GM18861 (cell line): ENCODE data around the gene RPS14.
"Not testable (repeated sequence)": the region's sequence is repeated elsewhere in the genome, so short reads cannot be mapped to it uniquely, and the experiment has no call there.

ENCODE experiments used
- ATAC-seq: cut with Tn5 transposase; IDR thresholded peaks from one replicate; pipeline ENCODE4 v1.9.1; 2021; ENCODE audit not compliant: unreplicated experiment

RPS14 gene

DNA sequence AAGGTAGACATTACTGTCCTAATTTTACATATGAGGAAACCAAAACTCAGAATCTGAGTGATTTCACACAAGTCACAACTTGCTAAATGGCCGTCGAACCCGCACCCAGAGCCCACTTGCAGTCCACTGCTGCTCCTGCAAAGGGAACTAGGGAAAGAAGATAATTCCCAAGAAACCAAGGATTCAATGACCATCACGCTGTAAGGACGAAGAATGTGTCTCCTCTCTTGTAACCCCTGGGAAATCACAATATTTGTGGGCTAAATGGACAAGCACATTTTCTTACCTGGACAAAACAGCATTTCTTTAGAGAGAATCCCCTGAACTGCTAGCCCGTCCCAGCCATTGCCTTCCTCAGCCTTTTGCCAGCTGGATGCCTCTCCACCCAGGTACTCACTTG lies 2.4 kb downstream of the RPS14 start:
- no peak for ATAC-seq

DNA sequence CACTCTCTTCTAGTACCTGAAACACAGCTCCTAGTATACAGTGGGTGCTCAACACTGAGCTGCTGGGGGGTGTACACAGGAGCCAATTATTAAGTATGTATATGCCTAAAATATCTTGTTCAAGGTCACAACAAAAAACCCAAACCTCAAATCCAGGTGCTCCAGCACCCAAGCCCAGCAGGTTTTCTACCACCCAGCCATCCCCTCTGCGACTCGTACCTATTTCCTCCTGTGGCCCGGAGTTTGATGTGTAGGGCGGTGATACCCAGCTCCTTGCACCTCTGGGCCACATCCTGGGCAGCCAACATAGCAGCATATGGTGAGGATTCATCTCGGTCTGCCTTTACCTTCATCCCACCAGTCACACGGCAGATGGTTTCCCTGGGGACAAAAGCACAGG lies 3.0 kb downstream of the RPS14 start:
- no peak for ATAC-seq

DNA sequence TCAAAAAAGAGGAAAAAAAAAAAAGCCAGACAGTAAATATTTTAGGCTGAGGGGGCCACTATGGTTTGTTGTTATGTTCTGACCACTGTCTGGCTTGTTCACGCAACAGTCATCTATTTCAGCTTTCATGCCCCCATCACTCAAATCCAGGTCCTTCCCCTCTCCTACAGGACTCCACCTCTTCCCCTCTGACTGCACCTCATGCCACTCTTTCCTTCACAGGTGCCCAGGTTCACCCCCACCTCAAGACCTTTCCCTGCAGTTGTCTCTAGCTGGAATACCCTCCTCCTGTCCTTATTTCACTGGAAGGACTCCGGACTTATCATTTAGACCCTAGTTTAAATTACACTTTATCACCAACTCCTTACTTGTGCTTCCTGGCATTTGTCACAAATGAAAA lies 3.5 kb downstream of the RPS14 start:
- ATAC-seq, result no peak

GRCh38 chr5:150444770-150445169 lies 4.8 kb downstream of the RPS14 start:
- ATAC-seq, result no peak

- no peak for ATAC-seq
These were observed 6.1 kb downstream of the RPS14 start for GRCh38 chr5:150443242-150444075.

GRCh38 chr5:150442699-150443080 lies 6.8 kb downstream of the RPS14 start:
- no peak for ATAC-seq

GRCh38 chr5:150441813-150442698 lies 7.5 kb downstream of the RPS14 start:
- ATAC-seq, result no peak

- no peak for ATAC-seq
These were observed 8.4 kb downstream of the RPS14 start for GRCh38 chr5:150440948-150441812.

DNA sequence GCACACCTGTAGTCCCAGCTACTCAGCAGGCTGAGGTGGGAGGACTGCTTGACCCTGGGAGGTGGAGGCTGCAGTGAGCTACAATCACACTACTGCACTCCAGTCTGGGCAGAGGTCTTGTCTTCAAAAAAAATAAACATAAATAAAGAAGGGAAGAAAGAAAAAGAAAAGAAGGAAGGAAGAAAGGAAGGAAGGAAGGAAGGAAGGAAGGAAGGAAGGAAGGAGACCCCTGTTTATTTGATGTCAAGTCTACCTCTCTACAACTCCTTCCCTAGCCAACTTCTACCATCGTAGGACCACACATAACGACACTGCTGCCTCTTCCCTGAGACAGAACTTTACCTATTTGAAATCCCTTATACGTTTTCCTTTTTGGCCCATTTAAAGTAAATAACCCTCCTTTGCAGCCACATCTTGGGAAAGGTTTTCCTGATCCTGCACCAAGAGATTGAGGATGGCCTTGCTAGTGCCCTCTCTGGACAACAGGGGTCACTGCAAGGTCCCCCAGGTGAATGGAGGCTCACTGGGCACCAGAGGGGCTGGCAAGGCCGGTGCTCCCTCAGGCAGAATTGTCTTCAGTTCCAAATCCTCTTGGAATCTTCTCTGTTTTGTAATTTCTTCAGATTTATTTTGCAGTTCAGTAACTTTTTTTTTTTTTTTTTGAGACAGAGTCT lies 10.5 kb downstream of the RPS14 start:
- no peak for ATAC-seq

GRCh38 chr5:150436141-150436680 lies 13.3 kb downstream of the RPS14 start:
- ATAC-seq, result peak; percentile 90

DNA sequence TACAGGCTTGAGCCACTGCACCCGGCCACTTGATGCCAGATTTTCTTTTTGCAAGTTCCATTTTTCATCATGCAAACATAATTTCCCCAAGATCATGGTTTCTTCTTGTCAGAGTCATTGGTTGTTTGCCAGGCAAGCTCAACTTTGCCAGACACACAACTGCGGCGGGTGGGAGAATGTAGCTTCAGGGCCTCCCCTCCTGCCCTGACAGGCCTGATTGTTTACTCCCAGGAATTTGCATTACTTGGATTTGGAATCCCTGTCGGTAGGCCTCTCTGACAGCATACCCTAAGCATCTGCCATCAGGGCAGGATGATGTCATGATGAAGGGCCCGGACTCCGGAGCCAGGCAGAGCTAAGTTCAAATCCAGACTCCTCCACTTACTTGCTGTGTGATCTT lies 15.1 kb downstream of the RPS14 start:
- no peak for ATAC-seq

DNA sequence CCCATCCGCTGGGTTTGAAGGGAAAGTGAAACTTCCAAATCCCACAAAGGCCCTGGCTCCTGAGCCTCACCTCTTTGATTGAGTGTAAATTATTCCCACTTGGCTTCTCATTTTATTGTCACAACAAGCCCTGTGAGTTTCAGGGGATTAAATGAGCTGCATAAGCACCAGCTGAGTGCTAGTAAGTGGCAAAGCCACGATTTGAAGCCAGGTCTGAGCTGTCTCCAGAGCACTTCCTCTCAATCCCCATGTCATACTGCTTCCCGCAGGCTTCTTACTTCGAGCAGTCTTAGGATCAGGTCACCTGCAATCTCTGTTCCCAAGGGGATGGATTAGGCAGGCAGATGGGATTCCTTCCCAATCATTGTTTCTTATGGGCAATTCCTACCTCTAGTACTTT lies 18.0 kb downstream of the RPS14 start:
- ATAC-seq, result no peak

GRCh38 chr5:150431048-150431447 lies 18.5 kb downstream of the RPS14 start:
- no peak for ATAC-seq

- ATAC-seq, result peak; percentile 63
These were observed 20.1 kb downstream of the RPS14 start for GRCh38 chr5:150429410-150429873.

DNA sequence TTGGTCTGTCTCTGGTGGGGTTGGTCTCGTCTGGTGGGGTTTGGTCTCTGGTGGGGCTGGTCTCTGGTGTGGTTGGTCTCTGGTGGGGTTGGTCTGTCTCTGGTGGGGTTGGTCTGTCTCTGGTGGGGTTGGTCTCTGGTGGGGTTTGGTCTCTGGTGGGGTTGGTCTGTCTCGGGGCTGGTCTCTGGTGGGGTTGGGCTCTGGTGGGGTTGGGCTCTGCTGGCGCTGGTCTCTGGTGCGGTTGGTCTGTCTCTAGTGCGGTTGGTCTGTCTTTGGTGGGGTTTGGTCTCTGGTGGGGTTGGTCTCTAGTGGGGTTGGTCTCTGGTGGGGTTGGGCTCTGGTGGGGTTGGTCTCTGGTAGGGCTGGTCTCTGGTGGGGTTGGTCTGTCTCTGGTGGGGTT lies 20.6 kb downstream of the RPS14 start:
- ATAC-seq, result no peak

DNA sequence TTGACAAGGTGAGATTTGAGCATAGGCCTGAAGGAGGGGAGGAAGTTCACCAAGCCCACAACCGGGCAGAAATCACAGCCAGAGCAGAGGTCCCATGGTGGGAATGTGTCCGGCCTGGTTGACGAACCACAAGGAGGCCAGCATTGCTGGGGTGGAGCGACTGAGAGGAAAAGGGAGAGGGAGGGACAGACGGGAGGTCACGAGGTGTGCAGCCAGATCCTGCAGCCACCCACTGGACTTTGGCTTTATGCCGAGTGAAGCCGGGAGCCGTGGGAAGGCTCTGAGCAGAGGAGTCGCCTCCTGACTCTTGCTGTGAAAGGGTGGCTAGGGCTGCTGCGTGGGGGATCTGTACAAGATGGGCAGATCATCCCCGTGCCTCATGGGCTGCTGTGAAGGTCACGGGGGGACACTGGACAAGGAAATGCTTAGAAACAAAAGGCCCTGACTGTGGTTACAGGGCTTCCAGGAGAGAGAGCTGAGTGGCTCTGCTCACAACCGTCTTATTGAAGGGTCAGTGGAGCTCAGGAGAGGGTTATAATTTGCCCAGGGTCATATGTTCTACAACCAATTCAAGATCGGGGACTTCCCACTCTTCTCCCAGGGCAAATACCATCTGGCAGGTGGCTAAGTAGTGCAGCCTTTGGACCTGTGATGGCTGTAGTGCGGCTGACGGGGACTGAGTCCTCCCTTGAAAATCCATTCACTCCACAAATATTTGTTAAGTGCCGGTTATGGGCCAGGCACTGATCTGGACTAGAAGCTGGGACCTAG lies 21.2 kb downstream of the RPS14 start:
- no peak for ATAC-seq

- not testable (repeated sequence) for ATAC-seq
These were observed 23.4 kb downstream of the RPS14 start for GRCh38 chr5:150426165-150426564.

- no peak for ATAC-seq
These were observed 26.8 kb downstream of the RPS14 start for GRCh38 chr5:150422758-150423157.

DNA sequence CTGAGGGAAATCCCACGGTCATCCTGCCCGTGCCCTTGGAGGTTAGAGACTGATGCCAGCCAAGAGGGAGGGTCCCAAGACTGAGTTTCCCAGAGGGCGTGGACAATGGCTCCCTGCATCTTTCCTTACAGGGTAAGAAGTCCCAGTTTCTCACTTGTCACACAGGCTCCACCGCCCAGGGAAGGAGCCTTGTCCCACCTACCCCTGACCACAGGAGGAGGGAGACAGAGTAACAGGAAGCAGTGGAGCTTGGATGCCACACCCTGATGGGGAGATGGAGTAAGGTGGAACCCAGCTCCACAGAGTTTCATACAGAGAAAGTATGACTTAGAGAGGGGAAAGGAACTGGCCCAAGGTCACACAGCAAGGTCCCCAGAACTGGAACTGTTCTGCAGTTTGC lies 27.5 kb downstream of the RPS14 start:
- ATAC-seq, result no peak
